HG03039 (cell line): ENCODE measurements around the gene PVALEF.

ENCODE experiments used
- ATAC-seq: cut with Tn5 transposase; IDR thresholded peaks from one replicate; pipeline ENCODE4 v1.9.1; 2021; ENCODE audit warnings: mild to moderate bottlenecking, moderate library complexity; ENCODE audit not compliant: unreplicated experiment

Gene PVALEF

DNA sequence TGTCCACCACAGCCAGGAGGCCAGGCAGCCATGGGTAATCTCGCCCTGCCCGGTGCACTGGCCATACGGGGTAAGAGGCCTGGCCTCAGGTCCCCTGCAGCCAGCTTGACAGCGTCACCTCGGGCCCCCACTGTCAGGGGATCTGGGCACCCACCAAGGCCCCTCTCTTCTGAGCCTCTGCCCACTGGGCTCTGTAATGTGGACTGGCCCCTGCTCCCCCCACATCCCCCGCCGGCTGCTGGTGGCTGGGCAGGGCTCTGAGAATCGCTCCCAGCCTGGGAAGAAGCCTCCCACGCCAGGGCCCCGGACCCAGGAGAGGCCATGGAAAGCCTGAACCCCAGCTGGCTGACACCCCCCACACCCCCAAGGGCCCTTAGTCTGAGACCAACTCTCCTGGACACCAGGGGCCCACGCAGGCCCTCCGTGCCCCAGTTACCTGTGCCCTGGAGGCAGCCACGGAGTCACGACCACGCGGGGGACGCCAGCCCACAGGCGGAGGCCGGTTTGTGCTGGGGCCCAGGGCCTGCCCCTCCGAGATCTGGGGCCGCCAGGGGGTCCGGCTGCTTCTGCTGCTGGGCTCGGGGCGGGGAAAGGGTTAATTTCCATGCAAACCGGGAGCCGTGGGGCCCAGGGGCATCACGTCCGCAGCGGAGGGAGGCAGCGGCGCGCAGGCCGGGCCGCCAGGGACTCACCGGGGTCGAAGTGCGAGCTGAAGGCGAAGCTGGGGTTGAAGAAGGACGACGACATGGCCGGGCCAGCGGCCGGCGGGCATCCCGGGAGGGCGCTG is at the start of gene PVALEF:
PVALEF (plus strand) TSS at position 262 of the 787 bp plus-strand sequence. CDS start 15,720 bp downstream, outside the sequence.
- ATAC-seq, result no peak

DNA sequence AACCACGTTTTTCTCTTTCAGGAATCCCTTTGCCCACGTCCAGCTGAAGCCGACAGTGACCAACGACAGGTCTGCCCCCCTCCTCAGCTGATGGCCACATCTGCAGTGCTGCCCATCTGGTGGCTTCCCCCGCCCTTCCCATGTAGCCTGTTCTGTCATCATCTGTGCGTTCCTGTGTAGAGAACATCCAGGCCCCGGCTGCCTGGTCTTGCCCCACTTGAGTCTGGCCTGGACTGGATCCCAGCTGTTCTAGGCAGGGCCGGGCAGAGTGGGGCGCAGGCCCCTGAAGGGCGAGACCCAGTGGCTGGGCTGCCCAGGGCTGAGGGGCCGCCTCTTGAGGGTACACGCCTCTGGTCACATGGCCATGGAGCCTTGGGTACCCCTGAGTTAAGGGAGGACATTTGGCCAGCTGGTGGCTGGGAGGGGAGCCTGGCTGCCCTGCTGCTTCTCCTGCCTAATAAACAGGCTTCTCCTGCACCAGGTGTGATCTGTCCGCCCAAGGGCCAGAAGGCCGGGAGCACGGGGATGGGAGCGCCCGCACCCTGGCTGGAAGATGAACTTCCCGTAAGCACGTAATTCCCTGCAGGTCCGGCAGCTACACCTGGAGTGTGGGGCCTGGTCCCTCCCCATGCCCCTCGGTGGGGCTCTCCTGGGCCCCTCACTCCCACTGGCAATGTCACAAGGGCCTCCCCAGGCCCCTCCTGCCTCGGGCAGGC is 49.4 kb upstream of the PVALEF start:
- ATAC-seq, result no peak

DNA sequence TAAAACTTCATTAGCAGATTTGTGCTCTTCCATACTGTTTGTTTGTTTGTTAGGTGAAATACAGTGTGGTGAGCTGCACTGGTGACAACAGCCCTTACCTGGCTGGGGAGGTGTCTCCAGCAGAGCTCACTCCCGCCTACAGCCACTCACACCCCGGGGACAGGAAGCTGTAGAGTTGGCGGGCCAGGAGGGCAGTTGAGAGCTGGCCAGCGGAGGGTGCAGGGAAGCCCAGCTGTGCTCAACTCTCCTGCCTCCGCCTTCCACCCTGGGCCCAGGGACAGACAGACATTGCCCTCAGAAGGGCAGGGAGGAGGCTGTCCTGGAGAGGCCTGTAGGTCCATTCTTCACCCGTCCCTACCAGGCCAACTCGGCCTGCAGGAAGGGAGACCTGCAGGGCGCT is 48.6 kb upstream of the PVALEF start:
- ATAC-seq, result no peak

DNA sequence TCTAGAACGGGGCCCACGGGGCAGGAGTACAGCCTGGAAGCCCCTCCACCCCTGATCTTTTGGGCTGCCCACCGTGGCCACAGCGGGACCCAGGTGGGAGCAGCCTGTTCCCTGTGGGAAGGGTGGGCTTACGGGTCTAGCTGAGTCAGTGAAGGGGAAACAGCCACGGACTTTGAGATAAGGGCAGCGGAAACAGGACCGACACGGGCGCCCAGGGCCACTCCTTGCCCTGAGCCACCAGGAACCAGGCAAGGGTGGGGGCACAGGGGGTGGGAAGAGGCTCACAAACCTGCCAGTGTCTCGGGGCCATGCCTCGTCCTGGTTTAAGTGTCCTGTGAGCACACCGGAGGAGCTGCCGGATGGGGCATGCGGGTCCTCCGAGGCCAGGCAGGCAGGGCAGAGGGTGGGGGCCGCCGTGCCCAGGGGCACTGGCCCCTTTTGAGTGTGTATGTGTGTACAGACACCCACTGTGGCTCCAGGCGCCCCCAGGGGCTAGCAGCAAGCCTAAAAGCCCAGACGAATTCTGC is 47.6 kb upstream of the PVALEF start:
- no peak for ATAC-seq

DNA sequence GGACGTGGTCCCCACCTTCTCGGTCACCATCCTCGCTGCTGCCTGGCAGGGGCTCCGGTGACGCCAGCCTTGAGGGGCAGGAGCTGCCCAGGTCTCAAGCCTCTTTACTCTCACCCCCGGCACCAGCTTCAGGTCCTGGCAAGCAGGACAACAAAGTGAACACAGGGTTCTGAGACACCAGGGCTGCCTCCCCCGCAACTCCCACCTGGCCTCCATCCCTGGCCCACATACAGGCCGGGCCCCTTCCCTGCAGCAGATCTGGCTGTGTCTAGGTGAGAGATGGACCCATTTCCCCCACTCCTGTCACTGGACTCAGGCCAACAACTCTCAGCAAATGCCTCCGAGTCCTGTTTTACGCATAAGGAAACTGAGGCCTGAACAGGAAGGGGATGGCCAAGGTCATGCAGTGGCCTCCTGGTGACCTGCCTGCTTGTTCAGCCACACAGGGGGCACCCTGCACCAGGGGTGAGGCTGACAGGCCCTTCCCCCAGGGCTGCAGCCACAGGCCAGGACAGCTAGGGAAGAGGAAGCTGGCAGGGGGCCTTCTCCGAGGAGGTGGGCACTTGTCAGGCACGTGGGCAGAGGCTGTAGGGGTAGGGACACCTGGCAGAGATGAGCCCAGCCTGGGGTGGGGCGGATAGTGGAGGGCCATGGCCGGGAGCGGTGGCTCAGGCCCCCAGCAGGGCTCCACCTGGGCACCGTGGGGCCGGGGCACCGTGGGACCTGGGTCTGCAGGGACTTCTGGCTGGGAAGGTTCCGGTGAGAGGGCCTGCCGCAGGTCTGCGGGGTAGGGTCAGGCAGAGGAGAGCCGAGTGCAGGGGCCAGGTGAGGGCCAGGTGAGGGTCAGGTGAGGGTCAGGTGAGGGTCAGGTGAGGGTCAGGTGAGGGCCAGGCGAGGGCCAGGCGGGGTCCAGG is 46.7 kb upstream of the PVALEF start:
- ATAC-seq, result no peak

DNA sequence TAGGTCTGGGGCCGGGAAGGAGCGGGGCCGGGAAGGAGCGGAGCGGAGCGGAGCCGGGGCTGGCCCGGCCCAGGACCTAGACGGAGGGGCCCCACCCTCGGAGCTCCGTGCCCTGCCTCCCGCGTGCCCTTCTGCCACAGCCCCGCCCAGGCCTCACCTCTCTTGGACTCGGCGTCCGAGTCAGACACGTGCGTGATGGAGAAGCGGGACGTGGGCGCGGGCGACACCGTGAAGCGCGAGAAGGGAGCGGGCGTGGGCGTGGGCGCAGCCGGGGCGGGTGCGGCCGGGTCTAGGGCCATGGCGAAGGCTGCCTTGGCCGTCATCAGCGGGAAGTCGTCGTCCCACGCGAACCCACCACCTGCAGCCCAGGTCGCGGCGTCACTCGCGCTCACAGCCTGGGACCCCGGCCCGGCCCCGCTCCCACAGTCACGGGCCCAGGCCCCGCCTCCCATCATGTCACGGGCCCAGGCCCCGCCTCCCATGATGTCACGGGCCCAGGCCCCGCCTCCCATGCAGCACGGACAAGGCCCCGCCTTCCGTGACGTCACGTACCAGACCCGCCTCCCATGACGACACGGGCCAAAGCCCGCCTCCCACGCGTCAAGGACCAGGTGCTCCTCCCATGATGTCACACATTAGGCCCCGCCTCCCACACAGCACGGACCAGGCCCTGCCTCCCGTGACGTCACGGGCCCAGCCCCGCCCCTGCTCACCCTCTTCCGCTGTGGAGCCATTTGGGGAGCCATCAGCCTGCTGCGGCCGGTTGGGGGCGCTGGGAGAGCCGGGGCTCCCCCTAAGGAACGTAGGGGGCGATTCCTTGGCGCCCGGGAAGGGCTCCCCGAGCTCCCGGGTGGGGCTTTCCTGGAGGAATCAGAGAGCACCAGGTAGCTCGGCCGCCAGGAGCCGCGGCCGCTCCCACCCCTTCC is 45.8 kb upstream of the PVALEF start:
- no peak for ATAC-seq

DNA sequence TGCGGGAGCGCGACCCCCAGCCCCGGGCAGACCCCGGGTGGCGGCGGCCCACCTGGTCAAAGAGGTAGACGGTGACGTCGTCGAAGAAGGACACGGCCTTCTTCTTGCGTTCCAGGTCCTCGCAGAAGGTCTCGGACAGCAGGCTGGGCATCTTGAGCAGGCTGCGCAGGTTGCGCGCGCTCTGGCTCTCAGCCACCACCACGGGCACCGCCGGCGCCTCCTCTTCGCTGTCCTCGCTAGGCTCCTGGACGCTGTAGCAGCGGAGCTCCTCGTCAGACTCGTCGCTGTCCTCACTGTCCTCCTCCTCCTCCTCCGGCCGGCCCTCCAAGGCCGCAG is 45.2 kb upstream of the PVALEF start:
- no peak for ATAC-seq

DNA sequence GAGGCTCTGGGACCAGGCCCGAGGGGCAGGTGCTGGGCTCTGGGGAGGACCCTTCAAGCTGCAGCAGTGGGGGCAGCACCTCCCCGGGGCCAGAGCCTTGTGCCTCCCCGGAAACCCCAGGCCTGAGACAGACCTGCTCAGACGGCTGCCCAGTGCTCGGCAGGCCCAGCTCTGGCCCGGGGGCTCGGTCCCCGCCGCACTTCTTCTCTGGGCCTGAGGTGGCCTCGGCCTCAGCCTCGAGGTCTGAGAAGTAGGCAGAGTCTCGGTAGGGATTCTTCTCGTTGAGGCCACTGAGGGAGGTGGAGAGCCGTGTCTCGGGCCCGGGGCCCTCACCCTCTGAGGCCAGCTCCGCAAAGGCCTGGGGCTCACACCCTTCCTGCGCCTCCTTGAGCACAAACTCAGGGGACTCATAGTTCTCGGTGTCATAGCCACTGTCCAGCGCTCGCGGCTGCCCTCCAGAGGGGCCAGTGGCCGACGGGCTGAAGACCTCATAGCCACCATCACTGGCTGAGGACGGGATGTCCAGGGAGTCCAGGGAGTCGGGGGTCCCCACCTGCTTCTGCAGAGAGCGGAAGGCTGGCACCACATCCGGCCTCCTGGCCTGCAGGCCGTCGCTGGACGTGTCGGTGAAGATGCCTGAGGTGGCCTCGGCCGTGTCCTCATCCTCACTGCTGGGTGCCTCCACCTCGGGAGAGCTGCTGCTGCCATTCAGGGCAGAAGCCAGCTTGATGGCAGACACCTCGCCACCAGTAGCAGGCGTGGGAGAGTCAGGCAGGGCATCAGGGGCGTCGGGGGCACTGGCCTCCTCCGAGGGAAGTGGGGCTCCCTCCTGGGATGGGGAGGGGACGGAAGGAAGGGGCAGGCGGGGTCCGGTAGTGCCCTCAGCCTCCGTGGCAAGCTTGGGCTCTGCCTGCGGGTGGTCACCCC is 44.3 kb upstream of the PVALEF start:
- ATAC-seq, result no peak

DNA sequence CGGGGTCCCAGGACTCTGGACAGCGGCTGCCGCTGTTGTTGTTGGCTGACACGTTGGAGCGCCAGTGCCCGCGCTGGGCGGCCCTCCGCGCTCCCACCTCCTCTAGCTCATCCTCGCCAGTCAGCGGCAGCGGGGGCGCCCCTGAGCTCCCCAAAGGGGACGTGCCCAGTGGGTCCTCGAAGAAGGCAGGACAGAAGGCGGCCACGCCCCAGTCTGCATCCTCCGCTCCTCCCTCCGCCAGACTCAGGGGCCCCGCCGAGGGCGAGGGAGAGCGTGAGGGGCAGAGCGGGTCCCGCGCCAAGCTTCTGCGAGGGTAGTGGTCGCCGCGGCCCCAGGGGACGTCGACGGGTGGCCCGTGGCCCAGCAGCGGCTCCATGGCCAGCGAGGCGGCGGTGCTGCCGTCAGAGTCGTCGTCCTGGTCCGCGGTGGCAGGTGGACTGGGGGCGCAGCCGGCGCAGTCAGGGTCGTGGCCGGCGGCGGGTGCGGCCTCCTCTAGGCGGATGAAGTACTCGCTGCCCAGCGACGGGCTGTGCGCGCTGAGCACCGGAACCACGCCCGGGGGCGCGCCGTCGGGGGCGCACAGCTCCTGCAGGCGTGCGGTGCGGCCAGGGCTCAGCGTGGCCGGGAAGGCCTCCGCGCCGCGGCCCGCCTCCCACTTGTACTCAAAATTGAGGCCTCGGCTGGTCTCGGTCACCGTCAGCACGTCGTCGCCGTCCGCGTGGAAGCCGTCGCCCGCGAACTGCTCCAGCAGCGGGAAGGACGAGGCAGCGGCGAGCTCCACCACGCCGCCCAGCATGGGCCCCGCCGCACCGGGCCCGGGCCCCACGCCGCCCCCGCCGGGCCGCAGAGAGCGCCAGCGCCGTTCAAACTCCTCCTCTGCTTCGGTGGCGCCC is 43.2 kb upstream of the PVALEF start:
- no peak for ATAC-seq

DNA sequence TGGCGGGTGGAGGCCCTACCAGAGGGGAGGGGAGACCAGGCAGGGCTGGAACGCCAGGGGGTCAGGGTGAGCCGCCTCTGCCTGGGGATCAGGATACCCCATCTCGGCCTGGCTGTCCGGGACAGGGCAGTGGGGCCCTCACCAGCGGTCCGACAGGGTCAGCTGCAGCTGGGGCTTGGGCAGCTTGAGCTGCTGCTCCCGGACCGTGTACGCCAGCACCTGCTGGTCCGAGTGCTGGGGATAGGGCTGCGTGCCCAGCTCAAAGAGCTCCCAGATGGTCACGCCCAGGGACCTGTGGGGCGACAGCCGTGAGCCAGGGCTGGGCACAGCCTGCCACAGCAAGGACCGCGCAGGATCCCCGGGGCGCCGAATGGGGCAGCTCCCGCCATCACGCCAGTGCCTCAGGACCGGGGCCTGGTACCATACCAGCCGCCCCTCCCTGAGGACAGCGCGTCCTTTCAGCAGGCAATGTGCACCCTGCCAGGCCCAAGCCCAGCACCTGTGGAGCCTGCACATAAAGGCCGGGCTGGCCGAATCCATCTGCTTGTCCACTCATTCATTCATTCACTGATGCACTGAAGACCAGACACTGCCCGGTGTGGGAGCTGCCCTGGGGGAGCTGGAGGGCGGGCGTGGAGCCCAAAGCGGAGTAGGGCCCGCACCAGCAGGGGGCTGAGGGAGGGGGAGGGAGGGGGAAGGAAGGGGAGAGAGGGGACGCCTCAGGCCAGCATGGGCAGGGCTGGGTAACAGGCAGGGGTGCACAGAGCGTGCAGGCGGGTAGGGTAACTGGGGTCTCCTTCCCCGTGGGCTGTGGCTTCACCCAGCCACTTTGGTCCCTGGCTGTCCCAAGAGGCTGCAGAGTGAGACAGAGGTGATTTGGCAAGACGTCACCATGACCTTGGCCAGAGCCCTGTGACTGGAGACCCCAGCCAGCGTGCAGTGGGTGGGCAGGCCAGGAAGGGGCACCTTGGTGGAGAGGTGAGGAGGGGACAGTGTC is 42.0 kb upstream of the PVALEF start:
- ATAC-seq, result no peak

DNA sequence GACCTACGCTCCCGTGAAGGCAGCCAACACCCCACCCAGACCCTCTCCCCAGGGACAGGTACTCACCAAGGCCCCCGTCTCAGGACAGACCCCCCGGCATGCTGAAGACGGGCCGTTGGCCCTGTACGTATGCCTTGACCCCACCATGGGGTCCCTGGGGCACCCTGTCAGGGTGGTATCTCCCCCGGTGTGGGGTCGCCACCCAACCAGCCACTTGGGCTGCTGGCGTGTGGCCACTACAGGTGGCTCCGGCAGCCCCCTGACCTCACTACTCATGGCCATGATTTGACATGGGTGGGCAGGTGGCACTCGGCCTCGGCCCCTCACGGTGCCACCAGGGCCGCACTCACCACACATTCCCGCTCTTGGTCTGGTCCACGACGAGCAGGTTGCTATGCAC is 40.9 kb upstream of the PVALEF start:
- no peak for ATAC-seq

DNA sequence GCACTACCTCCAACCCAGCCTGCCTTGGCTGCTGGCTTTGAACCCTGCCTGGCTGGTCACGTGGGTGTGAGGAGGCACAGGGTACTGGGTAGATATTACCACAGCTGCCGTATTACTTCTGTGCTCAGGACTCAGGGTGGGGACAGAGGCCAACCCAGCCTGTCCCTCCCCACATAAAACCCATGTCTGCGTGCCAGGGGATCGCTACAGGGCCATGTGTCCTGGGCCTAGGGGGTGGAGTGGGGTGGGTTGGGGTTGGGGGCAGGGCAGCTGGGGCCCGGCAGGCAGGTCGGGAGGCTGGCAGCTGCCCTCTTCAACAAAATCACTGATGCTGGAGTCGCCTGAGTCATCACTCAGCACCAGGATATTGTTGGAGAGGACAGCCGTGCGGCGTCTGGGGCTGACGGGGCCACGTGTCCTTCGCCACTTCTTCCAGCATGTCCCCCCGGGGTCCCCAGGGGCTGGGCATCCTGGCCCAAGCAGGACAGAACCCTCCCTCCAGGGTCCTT is 39.7 kb upstream of the PVALEF start:
- no peak for ATAC-seq

DNA sequence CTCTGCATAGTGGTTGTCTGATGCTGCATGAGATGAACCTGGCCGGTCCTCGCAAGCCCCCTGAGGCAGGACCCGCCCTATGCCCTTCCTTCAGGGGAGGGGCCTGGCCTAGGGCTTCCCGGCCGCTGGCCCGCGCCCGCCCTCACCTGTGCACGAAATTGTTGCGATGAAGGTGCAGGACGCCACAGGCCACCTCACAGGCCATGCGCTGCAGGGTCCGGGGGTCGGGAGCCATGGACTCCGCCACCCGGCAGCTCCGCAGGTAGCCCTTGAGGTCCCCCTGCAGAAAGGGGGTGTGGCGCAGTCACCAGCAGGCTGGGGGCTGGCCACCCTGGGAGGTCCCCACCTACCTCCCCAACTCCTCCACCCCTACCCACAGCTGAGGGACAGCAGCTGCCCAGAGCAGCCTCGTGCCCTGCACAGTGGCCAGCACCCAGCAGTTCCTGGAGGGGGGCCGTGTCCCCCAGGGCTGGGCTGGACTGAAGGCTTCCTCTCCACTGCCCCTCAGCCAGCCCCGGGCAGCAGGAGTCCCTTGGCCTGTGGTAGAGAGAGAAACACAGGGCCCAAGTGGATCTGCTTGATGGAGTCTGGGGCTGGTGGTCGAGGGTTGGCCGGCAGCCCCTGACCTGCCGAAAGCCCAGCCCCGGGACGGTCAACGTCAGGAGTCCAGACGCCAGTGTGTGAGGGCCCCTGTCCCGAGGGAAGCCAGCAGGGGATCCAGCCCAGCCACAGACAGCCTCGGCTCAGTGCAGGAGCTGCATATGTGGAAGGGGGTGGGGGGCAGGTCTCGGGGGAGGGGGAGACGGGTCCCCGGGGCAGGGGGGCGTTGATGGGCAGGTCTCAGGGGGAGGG is 38.8 kb upstream of the PVALEF start:
- ATAC-seq, result no peak

DNA sequence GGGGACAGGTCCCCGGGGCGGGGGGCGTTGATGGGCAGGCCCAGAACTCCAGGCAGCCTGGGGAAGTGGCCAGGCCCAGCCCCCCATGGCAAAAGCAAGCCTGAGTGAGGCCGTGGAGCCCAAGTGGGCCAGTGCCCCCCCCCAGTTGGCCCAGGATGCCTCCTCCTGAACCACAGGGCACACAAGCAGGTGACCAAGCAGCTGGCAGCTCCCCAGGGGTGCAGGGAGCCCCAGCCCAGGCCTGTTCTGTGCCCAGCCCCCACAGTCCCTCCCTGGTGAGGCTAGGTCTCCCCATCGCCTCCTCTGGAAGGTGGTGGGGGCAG is 38.2 kb upstream of the PVALEF start:
- no peak for ATAC-seq

DNA sequence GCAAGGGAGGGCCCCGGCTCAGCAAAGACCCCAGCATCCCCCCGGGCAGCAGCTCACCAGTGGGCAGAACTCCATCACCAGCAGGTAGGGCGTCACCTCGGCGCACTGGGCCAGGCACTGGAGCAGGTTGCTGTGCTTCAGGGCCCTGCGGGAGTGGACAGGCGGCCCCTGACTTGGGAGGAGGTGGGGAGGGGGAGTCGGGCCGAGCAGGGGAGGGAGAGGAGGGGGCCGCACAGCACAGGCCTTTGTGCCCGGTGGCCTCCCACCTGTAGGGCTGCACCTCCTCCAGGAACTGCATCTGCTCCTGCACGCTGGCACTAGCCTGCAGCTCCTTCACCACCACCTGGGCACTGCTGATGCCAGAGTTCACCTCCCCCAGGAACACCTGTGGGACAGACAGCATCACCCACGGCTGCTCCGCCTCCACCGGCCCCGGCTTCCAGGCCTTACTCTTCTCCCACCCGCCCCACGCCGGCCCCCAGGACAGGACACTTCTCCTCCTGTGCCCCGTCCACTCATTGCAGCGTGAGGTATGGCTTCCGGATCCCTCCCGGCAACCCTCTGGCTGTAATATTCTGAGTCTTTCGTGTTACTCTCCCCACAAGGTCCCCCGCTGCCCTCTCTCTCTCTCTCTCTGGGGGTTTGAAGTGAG is 37.7 kb upstream of the PVALEF start:
- ATAC-seq, result no peak
